Measurements from ENCODE around the gene S100A7. TPM values are rescaled to one million over a fixed set of nuclear protein-coding genes. Genes with fewer than 3 reads are reported as not detected.

S100A7 gene
- polyA plus RNA-seq, 4 donors, result not detected

Other genes with a start within 250 kb of the S100A7 start
- not detected for gene PRR9, start 243.1 kb downstream of the S100A7 start, polyA plus RNA-seq
- gene LORICRIN, start 201.0 kb downstream of the S100A7 start, polyA plus RNA-seq, result not detected
- gene PGLYRP3, start 147.7 kb downstream of the S100A7 start, polyA plus RNA-seq, result under 1 TPM in 1 of 4 donors, not detected in 3; 0.07 TPM
- gene PGLYRP4, start 111.8 kb downstream of the S100A7 start, polyA plus RNA-seq, result under 1 TPM in 2 of 4 donors, not detected in 2; 0.18 to 0.33 TPM
- gene S100A9, start 102.8 kb downstream of the S100A7 start, polyA plus RNA-seq, result 100 to 1,000 TPM in 2 of 4 donors, 10 to 100 TPM in 2; 57.0 to 509 (median 97.5) TPM
- gene S100A12, start 85.0 kb downstream of the S100A7 start, polyA plus RNA-seq, result 1 to 10 TPM in 2 of 4 donors, under 1 TPM in 1, not detected in 1; 0.85 to 6.7 (median 2.8) TPM
- gene S100A8, start 69.6 kb downstream of the S100A7 start, polyA plus RNA-seq, result 100 to 1,000 TPM in 2 of 4 donors, 10 to 100 TPM in 2; 10.2 to 208 (median 86.3) TPM
- gene S100A7A, start 44.1 kb downstream of the S100A7 start, polyA plus RNA-seq, result not detected
- 1,000 to 10,000 TPM in 3 of 4 donors, 100 to 1,000 TPM in 1; 313 to 4,929 (median 1,988) TPM for gene S100A6, start 75.3 kb upstream of the S100A7 start, polyA plus RNA-seq
- under 1 TPM in 1 of 4 donors, not detected in 3; 0.18 TPM for gene S100A5, start 80.3 kb upstream of the S100A7 start, polyA plus RNA-seq
- 100 to 1,000 TPM in 2 of 4 donors, 10 to 100 TPM in 1, 1 to 10 TPM in 1; 7.6 to 230 (median 78.7) TPM for gene S100A4, start 85.2 kb upstream of the S100A7 start, polyA plus RNA-seq
- 1 to 10 TPM in 2 of 4 donors, under 1 TPM in 1, not detected in 1; 0.06 to 4.3 (median 2.1) TPM for gene S100A3, start 88.6 kb upstream of the S100A7 start, polyA plus RNA-seq
- 1 to 10 TPM in 3 of 4 donors, under 1 TPM in 1; 0.43 to 9.8 (median 4.5) TPM for gene S100A2, start 105.2 kb upstream of the S100A7 start, polyA plus RNA-seq
- gene S100A16, start 152.5 kb upstream of the S100A7 start, polyA plus RNA-seq, result 100 to 1,000 TPM; 122 to 389 (median 315) TPM
- gene S100A14, start 155.7 kb upstream of the S100A7 start, polyA plus RNA-seq, result 100 to 1,000 TPM; 356 to 952 (median 630) TPM
- gene S100A13, start 166.9 kb upstream of the S100A7 start, polyA plus RNA-seq, result 100 to 1,000 TPM in 2 of 4 donors, 10 to 100 TPM in 2; 50.1 to 132 (median 83.1) TPM
- gene S100A1, start 167.8 kb upstream of the S100A7 start, polyA plus RNA-seq, result 10 to 100 TPM in 1 of 4 donors, 1 to 10 TPM in 3; 2.7 to 13.5 (median 3.5) TPM
- gene CHTOP, start 173.4 kb upstream of the S100A7 start, polyA plus RNA-seq, result 10 to 100 TPM; 40.3 to 98.4 (median 49.4) TPM
- 10 to 100 TPM; 23.9 to 29.2 (median 26.5) TPM for gene SNAPIN, start 198.1 kb upstream of the S100A7 start, polyA plus RNA-seq
- 100 to 1,000 TPM in 2 of 4 donors, 10 to 100 TPM in 2; 58.1 to 145 (median 109) TPM for gene ILF2, start 210.3 kb upstream of the S100A7 start, polyA plus RNA-seq
- gene NPR1, start 218.0 kb upstream of the S100A7 start, polyA plus RNA-seq, result 10 to 100 TPM in 1 of 4 donors, 1 to 10 TPM in 1, under 1 TPM in 2; 0.22 to 18.1 (median 1.4) TPM